Motor neuron (in vitro differentiated cells): Measurements from ENCODE around the gene TIMP3. TPM values are rescaled to one million over a fixed set of nuclear protein-coding genes. Genes with fewer than 3 reads are reported as not detected.

Source experiments
- ATAC-seq, 8 experiments: fragments of 200-7000 bp; cut with Tn5 transposase; replicated peaks in 6 of 8; 2 replicates each; pipeline ENCODE4 v1.8.0; 2021; ENCODE audit warnings: mild to moderate bottlenecking in 8 of 8, moderate library complexity in 8 of 8
- H3K27ac ChIP-seq, 2 donors: fragments of 250-450 bp; sonication (Bioruptor Pico); 2 replicates each; pipeline ENCODE4 v1.9.0; 2021; ENCODE audit warnings: antibody characterized with exemption in 2 of 2, mild to moderate bottlenecking in 2 of 2, moderate library complexity in 1 of 2
- H3K4me1 ChIP-seq, 2 donors: fragments of 250-450 bp; sonication (Bioruptor Pico); replicated peaks in 1 of 2; 2 replicates each; pipeline ENCODE4 v1.6.1; 2021; ENCODE audit warnings: antibody characterized with exemption in 2 of 2, mild to moderate bottlenecking in 2 of 2, moderate library complexity in 1 of 2
- H3K4me3 ChIP-seq, 5 donors: fragments of 250-450 bp; sonication (Bioruptor Pico); 2 replicates each; pipeline ENCODE4 v1.9.0; 2021; ENCODE audit warnings: antibody characterized with exemption in 5 of 5, mild to moderate bottlenecking in 5 of 5, moderate library complexity in 4 of 5
- WGBS, 10 experiments: fragments of 450-650 bp; shearing (Covaris generic); methylation state at CpG; one replicate each; pipeline ENCODE4 v1.0.0; 2022; 5-methylcytosine and 5-hydroxymethylcytosine counted together
- in situ Hi-C, 9 experiments: fragments of 400-800 bp; cut with MboI; loops; one replicate each; pipeline ENCODE4 v1.15.0; 2021; ENCODE audit warnings: low sequenced_read_pairs in 9 of 9, low pct_unique_long_range_greater_than_20kb in 2 of 9; ENCODE audit not compliant: unreplicated experiment in 9 of 9
- total RNA-seq, 8 experiments: library from RNA; unstranded; fragments of 300-600 nt; gene quantifications; 2 replicates each; pipeline versions ENCODE4 v1.2.3 to v1.2.4, GENCODE V29; 2022

Gene TIMP3
- total RNA-seq, 8 experiments from 2014 or later = 1.5 to 151 (median 10.9) TPM

DNA sequence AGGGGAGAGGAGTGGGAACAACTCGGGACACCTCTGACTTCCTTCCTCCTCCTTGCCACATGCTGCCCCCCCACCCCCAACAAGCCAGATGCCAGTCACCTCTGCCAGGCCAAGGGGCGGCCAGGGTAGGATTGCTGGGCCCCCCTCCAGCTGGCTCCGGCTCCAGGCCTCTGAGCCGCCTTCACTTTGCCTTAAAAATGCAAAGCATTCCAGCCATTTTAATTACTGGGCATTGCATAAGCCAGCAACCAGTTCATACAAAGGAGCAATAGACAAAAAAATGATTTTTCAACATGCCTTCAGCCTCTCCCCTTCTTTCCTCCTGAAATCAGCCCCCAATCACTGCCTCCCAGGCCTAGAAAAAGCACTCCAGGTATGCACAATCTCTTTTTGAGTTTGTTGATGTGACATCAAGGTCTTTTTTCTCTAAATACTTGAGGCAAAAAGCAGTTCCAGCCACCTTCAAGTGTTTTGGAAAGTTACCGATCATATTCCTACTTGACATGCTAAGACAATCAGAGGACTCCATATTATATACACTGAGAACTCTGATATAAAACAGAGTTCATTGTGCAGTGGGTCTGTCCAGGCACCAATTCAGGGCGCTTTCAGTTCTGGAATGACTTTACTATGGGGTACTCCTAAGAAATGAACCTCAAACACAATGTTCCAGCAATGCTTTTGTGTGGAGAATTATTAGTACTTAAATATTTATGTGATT, 12.4 kb upstream of the TIMP3 start:
- Histone ChIP-seq H3K27ac (peak overlapping the region; percentile 60 to 69), H3K4me3 (no peak overlapping the region), H3K4me1 (peaks cover 9 to 12% of the 10 kb centered on the region in 2 donors)
- 0 to 100% (median 97%) methylated on average over 1 to 2 of the region's 6 CpGs; no CpG with 5 or more reads in 2 of the 10 experiments for WGBS, 10 experiments
- peak in 7 of 8 experiments; percentile 34 to 79 (median 52) for ATAC-seq
- in situ Hi-C loops = loop anchor here in 3 of 9 experiments (25.0 kb wide), 2 partner anchors 127 to 252 kb away; no protein-coding TSS in a partner anchor

DNA sequence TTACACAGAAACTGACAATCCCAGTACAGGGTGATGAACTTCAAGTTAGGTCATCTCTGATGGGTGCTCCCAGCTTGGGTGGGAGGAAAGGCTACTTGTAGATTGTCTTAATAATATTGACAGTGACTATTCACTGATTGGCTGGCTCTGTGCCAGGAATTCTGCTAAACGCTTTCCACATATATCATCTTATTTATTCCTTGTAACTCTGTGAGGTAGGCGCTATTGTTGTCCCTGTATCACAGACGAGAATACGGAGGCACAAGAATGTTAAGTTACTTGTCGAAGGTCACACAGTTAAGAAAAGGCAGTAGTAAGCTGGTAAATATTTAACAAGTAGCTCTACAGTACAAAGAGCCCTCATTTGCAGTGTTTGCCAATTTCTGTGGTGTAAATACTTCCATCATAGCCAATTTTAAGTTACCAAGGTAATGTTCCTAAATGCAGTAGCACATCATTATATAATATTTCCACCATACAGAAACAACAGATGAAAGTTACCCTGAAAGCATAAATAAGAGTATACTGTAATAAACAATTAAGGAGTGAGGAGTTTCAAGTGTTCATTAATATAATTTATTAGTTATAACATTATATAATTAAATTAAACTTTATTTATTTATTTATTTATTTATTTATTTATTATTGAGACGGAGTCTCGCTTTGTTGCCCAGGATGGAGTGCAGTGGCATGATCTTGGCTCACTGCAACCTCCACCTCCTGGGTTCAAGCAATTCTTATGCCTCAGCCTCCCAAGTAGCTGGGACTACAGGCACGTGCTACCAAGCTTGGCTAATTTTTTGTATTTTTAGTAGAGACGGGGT, 11.5 kb upstream of the TIMP3 start:
- Histone ChIP-seq H3K4me1 (peaks cover 12 to 14% of the 10 kb centered on the region in 2 donors), H3K27ac (no peak overlapping the region), H3K4me3 (no peak overlapping the region)
- ATAC-seq = peak in 3 of 8 experiments; percentile 42 to 86 (median 49)
- 60 to 100% (median 91%) methylated on average over 2 to 8 of the region's 9 CpGs; no CpG with 5 or more reads in 1 of the 10 experiments for WGBS, 10 experiments
- in situ Hi-C loops = loop anchor here in 4 of 9 experiments (10.0 to 25.0 kb wide), 4 partner anchors 125 to 265 kb away; no protein-coding TSS in a partner anchor

DNA sequence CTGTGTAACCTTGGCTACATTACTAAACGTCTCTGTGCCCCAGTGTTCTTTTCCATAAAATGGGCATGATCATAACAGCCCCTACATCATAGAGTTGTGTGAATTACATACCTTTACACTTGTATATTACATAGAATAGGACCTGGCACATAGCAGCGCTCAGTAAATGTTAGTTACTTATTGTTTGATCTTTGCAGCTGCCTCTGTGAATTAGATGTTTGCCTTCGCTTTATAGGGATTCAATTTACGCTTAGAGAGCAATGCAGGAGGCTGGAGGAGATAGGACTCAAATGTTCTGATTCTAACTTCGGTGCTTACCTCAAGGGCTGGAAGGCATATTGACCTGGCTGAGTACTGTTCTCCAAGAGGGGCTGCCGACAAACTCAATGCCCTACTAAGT, 10.4 kb upstream of the TIMP3 start:
- H3K4me1 ChIP-seq = peaks cover 12 to 17% of the 10 kb centered on the region in 2 donors
- H3K4me3 ChIP-seq = no peak overlapping the region
- H3K27ac ChIP-seq = no peak overlapping the region
- in situ Hi-C loops = loop anchor here in 4 of 9 experiments (10.0 to 25.0 kb wide), 4 partner anchors 126 to 266 kb away; no protein-coding TSS in a partner anchor
- WGBS, 10 experiments = 17 to 96% (median 87%) methylated on average over 1 to 6 of the region's 6 CpGs; no CpG with 5 or more reads in 3 of the 10 experiments
- ATAC-seq = no peak

DNA sequence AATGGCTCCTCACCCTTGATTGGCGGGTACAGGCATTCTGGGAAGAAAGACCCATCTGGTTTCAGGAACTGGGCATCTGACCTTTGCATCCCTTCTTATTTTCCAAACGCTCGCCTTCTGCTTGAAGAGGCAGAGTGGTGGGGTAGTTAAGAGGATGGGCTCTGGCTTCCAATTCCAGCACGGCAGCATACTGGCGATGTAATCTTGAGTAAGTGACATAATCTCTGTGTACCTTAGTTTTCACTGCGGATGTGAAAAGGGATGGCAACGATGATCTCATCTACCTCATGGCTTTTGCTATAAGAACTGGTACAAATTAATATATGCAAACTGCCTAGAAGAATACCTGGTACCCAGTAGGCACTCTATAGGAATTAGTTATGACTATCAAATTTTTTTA, 10.0 kb upstream of the TIMP3 start:
- WGBS, 10 experiments = 58 to 100% (median 100%) methylated on average over 2 to 5 of the region's 7 CpGs; no CpG with 5 or more reads in 2 of the 10 experiments
- Histone ChIP-seq H3K4me3 (no peak overlapping the region), H3K4me1 (peaks cover 12 to 17% of the 10 kb centered on the region in 2 donors), H3K27ac (no peak overlapping the region)
- in situ Hi-C loops = loop anchor here in 4 of 9 experiments (10.0 to 25.0 kb wide), 4 partner anchors 127 to 267 kb away; no protein-coding TSS in a partner anchor
- ATAC-seq = peak in 3 of 8 experiments; percentile 44 to 73 (median 58)

DNA sequence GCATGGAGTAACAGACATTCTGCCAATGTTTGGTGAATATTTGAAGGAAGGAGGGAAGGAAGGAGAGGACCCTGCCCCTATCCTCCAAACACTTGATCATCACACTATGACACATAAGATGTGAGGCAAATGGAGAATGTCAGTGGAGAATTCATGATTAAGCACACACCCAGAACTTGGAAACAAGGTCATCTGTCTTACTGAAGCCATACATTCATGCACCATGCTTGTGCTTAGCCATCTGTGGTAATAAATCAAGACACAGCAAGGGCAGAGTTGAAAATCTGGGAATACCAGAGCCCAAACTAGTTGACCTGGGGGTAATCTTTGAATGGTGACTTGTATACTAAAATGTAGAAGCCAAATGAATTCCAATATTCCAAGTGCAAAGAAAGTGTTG, 7.9 kb upstream of the TIMP3 start:
- Histone ChIP-seq H3K4me3 (no peak overlapping the region), H3K4me1 (peaks cover 12 to 20% of the 10 kb centered on the region in 2 donors), H3K27ac (no peak overlapping the region)
- in situ Hi-C loops = loop anchor here in 4 of 9 experiments (10.0 to 25.0 kb wide), 4 partner anchors 129 to 269 kb away; no protein-coding TSS in a partner anchor
- ATAC-seq = peak in 1 of 8 experiments; percentile 56

DNA sequence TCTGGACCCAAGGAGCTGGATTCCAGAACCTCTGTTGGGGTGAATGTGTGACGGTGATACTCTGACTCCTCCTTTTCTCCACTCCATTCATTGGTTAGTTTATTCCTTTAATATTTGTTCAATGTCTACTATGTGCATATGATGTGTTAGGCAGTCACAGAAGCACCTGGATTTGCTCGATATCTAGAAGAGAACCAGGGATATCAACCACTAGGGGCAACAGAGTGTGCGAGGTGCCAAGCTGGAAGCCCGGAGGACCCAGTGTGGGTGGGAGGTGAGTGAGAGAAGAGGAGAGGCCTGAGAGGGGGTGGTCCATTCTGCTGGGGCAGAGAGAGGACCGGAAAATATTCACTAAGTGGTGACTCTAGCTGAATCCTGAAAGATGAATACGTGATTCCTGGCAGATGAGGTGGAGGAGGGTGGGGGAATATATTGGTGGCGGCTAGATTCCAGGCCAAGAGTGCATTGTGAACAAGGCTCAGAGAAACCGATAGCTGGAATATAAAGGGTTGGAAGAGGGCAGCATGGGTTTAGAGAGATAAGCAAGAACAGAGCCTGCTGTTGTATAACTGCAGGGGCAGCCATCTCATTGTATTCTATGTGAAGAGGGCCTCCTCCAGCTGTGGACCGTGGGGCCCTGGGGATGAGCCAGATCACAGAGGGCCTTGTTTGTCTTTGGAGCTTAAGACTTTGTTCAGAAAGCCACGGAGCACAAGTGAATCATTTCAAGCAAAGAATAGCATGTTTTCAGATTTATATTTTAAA, 6.9 kb upstream of the TIMP3 start:
- Histone ChIP-seq H3K4me1 (peaks cover 1 to 11% of the 10 kb centered on the region in 2 donors), H3K4me3 (no peak overlapping the region), H3K27ac (no peak overlapping the region)
- 33 to 95% (median 59%) methylated on average over 1 to 6 of the region's 10 CpGs for WGBS, 10 experiments
- in situ Hi-C loops = loop anchor here in 4 of 9 experiments (5.0 to 25.0 kb wide), 5 partner anchors 130 to 270 kb away; no protein-coding TSS in a partner anchor
- ATAC-seq = peak in 1 of 8 experiments; percentile 14

DNA sequence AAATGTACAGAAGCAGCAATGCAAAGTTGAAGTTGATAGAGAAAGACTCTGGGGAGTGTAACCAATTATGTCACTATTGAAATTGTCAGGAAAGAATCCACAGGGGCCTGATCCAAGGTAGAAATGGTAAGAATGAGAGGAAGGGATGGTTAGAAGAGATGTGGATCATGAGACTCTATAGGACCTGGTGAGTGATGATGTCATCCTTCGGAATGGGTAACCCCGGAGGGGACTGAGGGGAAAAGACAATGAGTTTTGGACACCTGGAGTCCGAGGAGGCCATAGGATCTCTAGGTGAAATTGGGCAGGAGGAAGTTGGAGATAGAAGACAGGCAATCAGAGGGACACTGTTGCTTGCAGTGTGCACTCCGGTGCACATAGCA, 6.3 kb upstream of the TIMP3 start:
- WGBS, 10 experiments = 60 to 100% (median 92%) methylated on average over 1 to 3 of the region's 4 CpGs; no CpG with 5 or more reads in 1 of the 10 experiments
- H3K4me1 ChIP-seq = peaks cover 0 to 11% of the 10 kb centered on the region in 2 donors
- in situ Hi-C loops = loop anchor here in 4 of 9 experiments (5.0 to 25.0 kb wide), 5 partner anchors 130 to 270 kb away; no protein-coding TSS in a partner anchor
- no peak for ATAC-seq
- H3K4me3 ChIP-seq = no peak overlapping the region
- H3K27ac ChIP-seq = no peak overlapping the region

DNA sequence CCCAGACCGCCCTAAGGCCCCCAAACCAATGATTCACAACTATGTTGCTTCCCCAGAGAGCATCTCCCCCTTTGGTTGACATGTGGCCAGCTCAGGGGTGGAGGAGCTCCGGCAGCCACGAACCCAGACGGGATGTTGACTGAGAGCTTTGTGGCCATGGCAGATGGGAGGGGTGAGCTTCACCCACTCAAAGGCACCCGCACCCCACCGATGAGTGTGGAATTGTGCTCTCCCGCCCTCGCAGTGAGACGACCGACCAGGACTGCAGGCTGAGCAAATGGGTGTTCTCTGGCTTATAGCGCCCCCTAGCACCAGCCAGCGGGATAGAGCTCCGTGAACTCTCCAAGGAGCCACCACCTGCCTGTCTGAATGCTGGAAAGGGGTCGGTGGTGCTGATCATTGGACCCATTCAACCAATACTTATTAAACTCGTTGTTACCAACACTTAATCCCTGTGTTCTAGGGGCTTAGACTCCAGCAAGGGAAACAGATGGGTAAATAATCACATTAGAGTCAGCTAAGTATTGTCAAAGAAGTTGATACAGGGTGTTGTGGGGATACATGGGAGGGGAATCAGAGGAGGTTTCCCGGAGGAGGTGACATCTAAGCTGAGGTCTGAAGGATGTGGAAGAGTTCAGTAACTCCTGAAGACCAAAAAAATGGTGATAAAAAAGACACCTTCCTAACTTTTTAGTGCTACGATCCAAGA, 4.5 kb upstream of the TIMP3 start:
- H3K4me3 ChIP-seq = no peak overlapping the region
- in situ Hi-C loops = loop anchor here in 4 of 9 experiments (5.0 to 25.0 kb wide), 5 partner anchors 132 to 272 kb away; no protein-coding TSS in a partner anchor
- peak; percentile 35 to 81 (median 60) for ATAC-seq
- H3K27ac ChIP-seq = no peak overlapping the region
- H3K4me1 ChIP-seq = peaks cover 7 to 18% of the 10 kb centered on the region in 2 donors
- WGBS, 10 experiments = 0 to 100% (median 33%) methylated on average over 1 to 10 of the region's 17 CpGs; no CpG with 5 or more reads in 3 of the 10 experiments

DNA sequence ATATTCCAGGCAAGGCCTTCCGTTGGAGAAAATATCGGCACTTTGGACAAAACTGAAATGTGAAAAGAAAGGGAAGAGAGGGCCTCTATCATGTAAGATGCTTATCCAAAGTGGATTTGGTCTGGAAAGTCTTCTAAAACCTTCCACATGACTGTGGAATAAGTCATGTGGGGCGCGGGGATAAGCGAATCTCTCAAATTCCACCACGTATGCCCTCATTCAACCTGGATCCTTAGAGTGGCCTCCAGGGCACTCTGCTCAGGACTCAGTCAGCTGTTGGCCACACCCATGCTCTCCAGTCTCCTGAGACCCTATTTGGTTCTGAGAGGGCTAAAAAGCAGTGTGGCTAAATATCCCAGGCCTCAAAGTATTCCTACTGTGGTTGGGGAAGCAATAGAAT, 2.0 kb upstream of the TIMP3 start:
- Histone ChIP-seq H3K27ac (no peak overlapping the region), H3K4me3 (no peak overlapping the region), H3K4me1 (peaks cover 30 to 36% of the 10 kb centered on the region in 2 donors)
- 82 to 100% (median 100%) methylated on average over 1 to 4 of the region's 6 CpGs; no CpG with 5 or more reads in 3 of the 10 experiments for WGBS, 10 experiments
- no peak for ATAC-seq
- in situ Hi-C loops = loop anchor here in 4 of 9 experiments (5.0 to 25.0 kb wide), 5 partner anchors 135 to 275 kb away; no protein-coding TSS in a partner anchor

DNA sequence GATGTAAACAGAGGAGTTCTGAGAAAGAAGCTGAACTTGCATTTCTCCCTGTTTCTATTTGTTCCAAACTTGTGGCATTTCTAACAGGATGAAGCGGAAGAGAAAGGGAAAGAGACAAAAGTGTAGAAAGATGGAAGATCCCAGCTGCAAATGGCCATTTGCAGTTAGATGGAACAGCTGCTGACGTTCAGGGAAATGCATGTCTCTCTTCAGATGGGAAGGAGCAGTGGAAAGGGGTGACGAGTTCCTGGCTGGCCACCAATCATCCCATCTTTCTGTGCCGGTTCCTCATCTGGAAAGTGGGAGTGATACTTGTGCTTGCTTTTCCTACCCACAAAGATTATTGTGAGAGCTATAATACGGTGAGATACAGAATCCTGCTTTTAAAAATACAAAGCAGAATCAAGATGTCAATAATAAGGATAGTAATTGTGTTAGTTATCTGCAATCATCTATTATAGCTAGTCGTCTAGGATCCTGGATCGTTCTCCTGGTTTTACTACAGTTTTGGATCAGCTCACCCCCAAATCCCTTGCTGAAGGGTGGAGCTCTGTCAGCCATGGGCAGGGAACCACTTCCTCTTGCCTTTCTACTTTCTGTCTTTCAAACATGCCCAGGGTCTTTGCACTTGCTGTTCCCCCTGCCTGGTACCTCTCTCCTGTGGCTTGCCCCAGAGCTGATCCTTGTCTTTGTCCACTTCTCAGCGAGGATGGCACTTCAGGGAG, 1.2 kb upstream of the TIMP3 start:
- no peak for ATAC-seq
- Histone ChIP-seq H3K4me1 (peaks cover 36 to 38% of the 10 kb centered on the region in 2 donors), H3K27ac (no peak overlapping the region), H3K4me3 (no peak overlapping the region)
- in situ Hi-C loops = loop anchor here in 1 of 9 experiments (25.0 kb wide), 1 partner anchor 187 kb away; no protein-coding TSS in a partner anchor
- WGBS, 10 experiments = 13 to 94% (median 79%) methylated on average over 1 to 8 of the region's 8 CpGs; no CpG with 5 or more reads in 2 of the 10 experiments

DNA sequence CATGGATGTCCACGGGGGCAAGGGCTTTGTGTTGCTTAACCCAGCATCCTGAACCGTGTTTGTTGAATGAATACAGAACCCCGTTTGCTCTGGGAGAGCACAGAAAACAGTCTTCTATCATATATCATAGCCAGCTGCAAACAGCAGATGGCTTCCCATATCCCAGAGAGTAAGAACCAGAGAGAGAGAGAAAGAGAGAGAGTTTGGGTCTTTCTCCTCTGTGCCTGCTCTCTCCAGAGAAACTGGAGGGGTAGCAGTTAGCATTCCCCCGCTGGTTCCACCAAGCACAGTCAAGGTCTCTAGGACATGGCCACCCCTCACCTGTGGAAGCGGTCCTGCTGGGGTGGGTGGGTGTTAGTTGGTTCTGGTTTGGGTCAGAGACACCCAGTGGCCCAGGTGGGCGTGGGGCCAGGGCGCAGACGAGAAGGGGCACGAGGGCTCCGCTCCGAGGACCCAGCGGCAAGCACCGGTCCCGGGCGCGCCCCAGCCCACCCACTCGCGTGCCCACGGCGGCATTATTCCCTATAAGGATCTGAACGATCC, 440 bp upstream of the TIMP3 start:
- in situ Hi-C loops = loop anchor here in 1 of 9 experiments (25.0 kb wide), 1 partner anchor 186 kb away; no protein-coding TSS in a partner anchor
- H3K4me3 ChIP-seq = peak overlapping the region; percentile 20 to 61 (median 49)
- H3K27ac ChIP-seq = no peak overlapping the region
- peaks cover 37 to 38% of the 10 kb centered on the region in 2 donors for H3K4me1 ChIP-seq
- peak in 1 of 8 experiments; percentile 3 for ATAC-seq
- 10 to 83% (median 35%) methylated on average over 1 to 12 of the region's 21 CpGs; no CpG with 5 or more reads in 1 of the 10 experiments for WGBS, 10 experiments
